GM21619 (cell line): Measurements from ENCODE around the gene FGD5.
"Not testable (repeated sequence)": the region's sequence is repeated elsewhere in the genome, so short reads cannot be mapped to it uniquely, and the experiment has no call there.

ENCODE experiments used
- ATAC-seq: cut with Tn5 transposase; IDR thresholded peaks from one replicate; pipeline ENCODE4 v1.9.1; 2021; ENCODE audit not compliant: unreplicated experiment

FGD5 gene

GRCh38 chr3:14805961-14806537, 12.7 kb upstream of the FGD5 start:
- ATAC-seq: no peak

GRCh38 chr3:14806641-14807263, 12.0 kb upstream of the FGD5 start:
- ATAC-seq: no peak

- ATAC-seq: no peak
Observed at GRCh38 chr3:14808025-14808424, 10.7 kb upstream of the FGD5 start.

- ATAC-seq: no peak
Observed at GRCh38 chr3:14808502-14809266, 10.1 kb upstream of the FGD5 start.

- ATAC-seq: not testable (repeated sequence)
Observed at GRCh38 chr3:14809611-14810010, 9.2 kb upstream of the FGD5 start.

GRCh38 chr3:14810070-14810791, 8.5 kb upstream of the FGD5 start:
- ATAC-seq: no peak

- no peak for ATAC-seq
Observed at GRCh38 chr3:14810801-14811661, 7.7 kb upstream of the FGD5 start.

- no peak for ATAC-seq
Observed at GRCh38 chr3:14811684-14812083, 7.1 kb upstream of the FGD5 start.

- no peak for ATAC-seq
Observed at GRCh38 chr3:14812196-14812790, 6.5 kb upstream of the FGD5 start.

- no peak for ATAC-seq
Observed at GRCh38 chr3:14814411-14814871, 4.3 kb upstream of the FGD5 start.

GRCh38 chr3:14816359-14816758, 2.4 kb upstream of the FGD5 start:
- no peak for ATAC-seq

GRCh38 chr3:14819671-14820070, 909 bp downstream of the FGD5 start:
- no peak for ATAC-seq

- no peak for ATAC-seq
Observed at GRCh38 chr3:14820156-14820555, 1.4 kb downstream of the FGD5 start.

- ATAC-seq: no peak
Observed at GRCh38 chr3:14821151-14821550, 2.4 kb downstream of the FGD5 start.

GRCh38 chr3:14822134-14822533, 3.4 kb downstream of the FGD5 start:
- ATAC-seq: no peak

GRCh38 chr3:14822670-14823390, 4.1 kb downstream of the FGD5 start:
- no peak for ATAC-seq

GRCh38 chr3:14823393-14823792, 4.6 kb downstream of the FGD5 start:
- ATAC-seq: no peak

GRCh38 chr3:14823910-14824629, 5.3 kb downstream of the FGD5 start:
- no peak for ATAC-seq

- ATAC-seq: no peak
Observed at GRCh38 chr3:14824646-14825045, 5.9 kb downstream of the FGD5 start.
